22Rv1 (cell line): ENCODE data around the gene ATP6V0C.

Source experiments
- CTCF ChIP-seq: fragments of 450-650 bp; IDR thresholded peaks from 2 replicates; pipeline ENCODE4 v1.5.1; 2017; ENCODE audit warnings: mild to moderate bottlenecking
- ZFX ChIP-seq: fragments of 450-650 bp; IDR thresholded peaks from 2 replicates; pipeline ENCODE4 v1.6.1; 2017; ENCODE audit warnings: antibody characterized with exemption, borderline replicate concordance

DNA sequence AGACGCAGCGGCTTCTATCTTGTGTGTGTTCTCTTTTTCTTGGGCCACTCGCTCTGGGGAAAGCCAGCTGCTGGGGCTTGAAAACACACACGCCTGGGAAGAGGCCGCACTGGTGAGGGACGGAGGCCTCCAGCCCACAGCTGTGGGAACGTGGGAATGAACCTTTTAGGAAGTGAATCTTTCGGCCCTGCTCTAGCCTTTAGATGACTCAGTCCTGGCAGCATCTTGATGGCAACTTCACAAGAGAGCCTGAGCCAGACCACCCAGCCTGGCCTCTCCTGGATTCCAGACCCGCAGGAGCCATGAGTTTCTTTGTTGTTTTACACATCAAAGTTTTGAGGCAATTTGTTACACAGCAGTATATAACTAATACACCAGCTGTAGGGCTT is 21.9 kb downstream of the ATP6V0C start:
- TF ChIP-seq CTCF (no peak), ZFX (no peak)
